HG02938 (cell line): ENCODE results near the gene TMEM231.

Experiments
- ATAC-seq: cut with Tn5 transposase; IDR thresholded peaks from one replicate; pipeline ENCODE4 v1.9.1; 2021; ENCODE audit warnings: mild to moderate bottlenecking, moderate library complexity; ENCODE audit not compliant: unreplicated experiment

The TMEM231 gene

DNA sequence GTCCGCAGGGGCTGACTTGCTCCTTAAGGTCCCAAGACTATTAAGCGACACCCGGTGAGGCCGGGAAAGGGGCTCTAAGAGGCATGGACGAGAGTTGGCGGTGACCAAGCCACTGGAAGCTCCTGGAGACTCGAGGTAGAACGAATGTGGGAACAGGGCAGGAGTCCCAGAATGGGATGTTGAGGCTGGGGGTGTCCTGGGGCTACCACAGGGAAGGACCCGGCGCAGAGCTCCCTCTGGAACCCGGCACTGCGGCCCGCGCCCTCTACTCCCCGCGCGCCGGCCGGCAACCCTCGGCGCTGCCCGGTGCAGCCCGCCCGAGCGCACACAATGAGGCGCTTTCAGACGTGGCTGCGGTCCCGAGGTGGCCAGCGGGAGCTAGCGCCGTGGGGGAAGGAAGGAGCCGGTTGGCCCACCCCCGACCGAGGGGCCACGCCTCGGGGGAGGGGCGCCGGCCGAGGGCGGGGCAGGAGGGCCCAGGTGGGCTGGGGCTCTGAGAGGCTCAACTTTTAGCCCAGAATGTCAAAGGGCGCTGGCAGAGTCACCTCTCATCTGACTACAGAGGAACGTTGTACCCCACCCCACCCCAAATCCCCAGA, 60.9 kb downstream of the TMEM231 start, which contains the start of gene CHST6:
CHST6 (minus strand) TSS at position 366 of the 599 bp plus-strand sequence. CDS start 15,613 bp downstream, outside the sequence.
- no peak for ATAC-seq

DNA sequence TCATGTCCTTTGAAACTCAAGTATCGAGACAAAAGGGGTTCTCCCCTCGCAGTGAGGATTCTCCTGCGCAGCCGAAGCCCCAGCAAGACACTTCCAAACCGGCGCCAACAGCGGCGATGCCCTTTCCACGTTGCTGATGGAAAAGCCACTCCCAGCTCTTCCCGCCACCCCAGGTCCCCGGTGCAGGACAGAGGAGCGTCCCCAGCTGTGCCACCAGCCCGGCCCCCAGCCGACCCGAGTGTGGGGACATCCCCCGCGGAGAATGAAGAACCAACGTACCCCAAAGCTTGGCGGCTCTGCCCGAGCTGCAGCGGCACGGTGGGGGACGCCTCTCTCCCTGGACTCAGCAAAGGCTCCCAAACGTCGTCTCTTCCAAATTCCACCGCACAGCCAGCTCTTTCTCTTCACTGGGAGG, 61.4 kb downstream of the TMEM231 start:
- ATAC-seq = no peak

DNA sequence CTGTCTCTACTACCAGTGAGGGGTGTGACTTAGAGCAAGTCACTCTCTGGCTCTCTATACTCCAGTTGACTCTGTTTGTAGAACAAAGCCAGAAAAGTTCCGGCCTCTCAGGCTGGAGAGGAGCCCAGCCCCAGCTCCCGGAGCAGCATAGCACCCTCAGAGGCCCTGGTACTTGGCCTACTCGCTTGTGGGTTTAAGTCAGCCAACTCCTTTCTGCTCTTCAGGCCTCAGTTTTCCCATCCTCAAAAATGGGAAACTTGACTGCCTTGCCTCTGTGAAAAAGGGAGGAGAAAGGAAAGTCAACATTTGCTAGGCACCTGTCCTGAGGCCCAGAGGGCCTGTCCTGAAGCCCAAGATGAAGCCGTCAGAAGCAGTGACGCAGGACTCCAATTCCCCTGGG, 61.9 kb downstream of the TMEM231 start:
- ATAC-seq = no peak

DNA sequence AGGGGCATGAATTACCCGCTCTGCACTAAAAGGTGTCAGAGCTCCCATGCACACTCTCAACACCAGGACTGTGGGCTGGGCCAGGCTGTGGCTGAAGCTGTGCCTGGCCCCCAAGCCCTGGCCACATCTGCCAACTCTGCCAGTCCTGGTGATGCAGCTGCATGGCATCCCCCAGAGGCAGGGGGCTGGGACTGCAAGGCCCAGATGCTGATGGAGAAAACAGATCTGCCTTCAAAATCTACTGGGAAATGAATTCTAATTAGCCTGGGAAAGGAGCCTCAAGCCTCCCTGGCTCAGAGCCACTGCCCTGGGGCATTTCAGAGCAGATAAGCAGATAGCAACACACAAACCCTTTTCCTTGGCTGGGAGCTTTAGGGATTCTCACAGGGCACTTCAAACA, 64.2 kb downstream of the TMEM231 start:
- ATAC-seq = no peak

DNA sequence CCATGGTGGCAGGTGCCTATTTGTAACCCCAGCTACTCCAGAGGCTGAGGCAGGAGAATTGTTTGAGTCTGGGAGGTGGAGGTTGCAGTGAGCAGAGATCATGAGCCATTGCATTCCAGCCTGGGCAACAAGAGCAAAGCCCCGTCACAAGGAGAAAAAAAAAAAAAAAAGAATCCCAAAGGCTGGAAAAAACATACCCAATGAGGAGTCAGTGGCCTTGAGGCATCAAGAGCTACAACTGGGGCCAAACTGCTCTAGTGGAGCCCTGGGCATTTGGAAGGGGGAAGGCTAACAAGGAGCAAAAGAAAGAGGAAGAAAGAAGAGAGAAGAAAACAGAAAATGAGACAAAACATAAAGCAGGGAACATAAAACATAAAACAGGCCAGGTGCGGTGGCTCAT, 67.7 kb downstream of the TMEM231 start:
- no peak for ATAC-seq
